GM18526 (cell line): ENCODE measurements around the gene LOXL4.

Experiments
- POLR2A ChIP-seq: IDR thresholded peaks from 3 replicates; pipeline ENCODE4 v1.6.1; 2011; ENCODE audit not compliant: insufficient read length; ENCODE audit errors: extremely low read depth

LOXL4 gene

DNA sequence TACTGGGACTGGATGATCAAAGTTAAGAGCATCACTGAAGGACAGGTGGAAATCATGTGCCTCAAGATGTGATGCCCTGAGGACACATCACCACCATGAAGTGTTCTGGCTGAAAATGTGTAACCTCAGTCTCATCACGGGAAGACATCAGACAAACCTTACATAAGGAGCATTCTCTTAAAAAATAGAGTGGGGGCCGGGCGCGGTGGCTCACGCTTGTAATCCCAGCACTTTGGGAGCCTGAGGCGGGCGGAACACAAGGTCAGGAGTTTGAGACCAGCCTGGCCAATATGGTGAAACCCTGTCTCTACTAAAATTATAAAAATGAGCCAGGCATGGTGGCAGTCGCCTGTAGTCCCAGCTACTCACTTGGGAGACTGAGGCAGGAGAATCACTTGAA, 65.6 kb downstream of the LOXL4 start:
- TF ChIP-seq POLR2A = no peak

DNA sequence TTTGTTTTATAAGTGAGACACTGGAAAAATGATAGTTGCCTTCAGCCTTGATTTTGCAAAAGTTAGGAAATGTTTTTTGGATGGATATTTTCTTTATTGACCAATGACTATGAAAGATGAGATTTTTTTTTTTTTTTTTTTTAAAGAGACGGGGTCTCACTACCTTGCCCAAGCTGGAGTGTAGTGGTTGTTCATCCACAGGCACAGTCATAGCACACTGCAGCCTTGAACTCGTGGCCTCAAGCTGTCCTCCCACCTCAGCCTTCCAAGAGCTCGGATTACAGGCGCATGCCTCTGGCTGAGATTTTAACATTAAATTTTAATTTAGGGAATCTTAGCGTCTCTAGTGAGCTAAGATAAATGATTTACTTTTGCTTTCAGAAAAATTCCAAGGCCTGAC, 66.2 kb downstream of the LOXL4 start:
- TF ChIP-seq POLR2A = no peak
